ENCODE measurements around the gene COL9A3.
A peak's percentile ranks its signal among the peaks of the same experiment; 100 is the strongest.

- no peak for TF ChIP-seq CTCF (IDR thresholded peaks at IDR 0.05)
- peak; percentile 71 to 93 for TF ChIP-seq POLR2A (IDR thresholded peaks at IDR 0.05)
Measured at GRCh38 chr20:62794007-62794724, 22.7 kb upstream of the COL9A3 start.
